ENCODE data around the gene MOCOS. TPM values are rescaled to one million over a fixed set of nuclear protein-coding genes. Genes with fewer than 3 reads are reported as not detected.

Gene MOCOS
- total and polyA plus RNA-seq, 2 of the 8 experiments (the other 6 are each of a cell fraction or from before 2014, with no cell fraction given), result 4.7 to 5.8 TPM

DNA sequence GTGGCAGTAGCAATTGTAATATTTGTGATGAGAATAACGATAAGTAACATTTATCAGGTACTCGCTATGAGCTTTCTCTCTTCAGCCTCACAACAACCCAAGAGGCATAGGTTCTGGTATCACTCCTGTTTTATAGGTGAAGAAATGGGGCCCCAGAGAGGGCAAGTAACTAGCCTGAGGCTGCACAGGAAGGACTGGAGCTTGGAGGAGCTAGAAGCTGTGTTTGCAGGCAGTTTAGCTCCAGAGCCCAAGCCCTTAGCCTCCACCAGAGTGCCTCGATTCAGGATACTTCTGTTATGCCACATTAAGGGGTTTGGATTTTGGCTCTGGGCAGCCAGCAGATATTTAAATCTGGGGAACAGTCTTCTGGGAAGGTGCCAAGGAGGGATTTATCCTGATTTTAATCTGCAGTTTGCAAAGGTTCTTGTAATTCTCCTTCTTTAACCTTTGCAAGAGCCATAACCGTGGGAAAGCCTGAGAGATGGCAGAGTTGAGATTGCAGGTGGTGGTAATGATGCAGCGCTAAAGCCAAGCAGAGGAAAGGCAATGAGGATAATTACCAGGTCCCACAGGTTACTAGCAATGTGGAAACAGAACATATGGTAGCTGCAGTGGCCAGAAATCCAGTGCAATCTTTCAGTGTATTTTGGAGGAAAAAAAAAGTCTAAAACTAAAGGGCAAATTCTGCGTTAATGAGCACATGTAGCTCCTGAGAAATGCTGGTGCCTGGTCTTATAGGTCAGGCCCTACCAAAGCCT, 9.1 kb downstream of the MOCOS start:
- ChIA-PET CTCF (ENCODE audit: partially characterized antibody) (interaction anchor here (0.6 to 3.8 kb wide), 4 partner anchors 75 to 964 kb away, joined by 3 to 30 read pairs (median 4); no protein-coding TSS in a partner anchor), POLR2A (ENCODE audit: partially characterized antibody) (interaction anchor here (1.0 to 6.0 kb wide), 6 partner anchors 9 to 21 kb away, joined by 3 to 56 read pairs (median 3); partner anchors contain the start of gene MOCOS)
- Histone ChIP-seq H3K79me2 (ENCODE audit: control insufficient read depth in 1 of 2, insufficient read depth in 2 of 2, low read length in 2 of 2) (no peaks in the 10 kb centered on the region), H3K4me2 (ENCODE audit: insufficient read depth in 1 of 2, low read depth in 2 of 2, low read length in 2 of 2) (no peak overlapping the region), H2AFZ (ENCODE audit: low read length) (no peak overlapping the region), H3K27me3 (replicated peaks in 1 of 4; ENCODE audit: control insufficient read depth in 3 of 4, extremely low read depth in 1 of 4, insufficient read depth in 3 of 4, low read length in 3 of 4) (no peaks in the 10 kb centered on the region), H3K79me1 (ENCODE audit: low read depth, low read length) (0 out of 2 replicates have a peak, but pooled peaks cover under 1% of the 10 kb centered on the region), H4K91ac (replicated peaks; ENCODE audit: insufficient read length, low read length) (no peak overlapping the region), H2BK12ac (ENCODE audit: low read depth, low read length) (no peak overlapping the region), H3K14ac (ENCODE audit: insufficient read length) (no peak overlapping the region), H3K9me3 (ENCODE audit: insufficient read depth in 2 of 2, low read depth in 1 of 2, low read length in 1 of 2) (no peaks in the 10 kb centered on the region), H2BK15ac (ENCODE audit: low read length) (no peak overlapping the region), H4K5ac (ENCODE audit: insufficient read length, low read depth, low read length) (no peak overlapping the region), H3K36me3 (ENCODE audit: control insufficient read depth in 2 of 4, insufficient read depth in 4 of 4, low read length in 3 of 4) (no peaks in the 10 kb centered on the region), H3K4ac (replicated peaks; ENCODE audit: insufficient read length, low read depth, low read length) (no peak overlapping the region), H2BK20ac (ENCODE audit: low read length) (no peak overlapping the region), H2BK120ac (replicated peaks; ENCODE audit: low read depth, low read length) (no peak overlapping the region), H2BK5ac (ENCODE audit: low read depth, low read length) (no peak overlapping the region), H3K27ac (ENCODE audit: low read depth, low read length) (no peak overlapping the region), H3K23ac (ENCODE audit: insufficient read length) (no peak overlapping the region), H3K23me2 (ENCODE audit: low read depth, low read length) (no peaks in the 10 kb centered on the region), H3K4me3 (ENCODE audit: extremely low read depth in 1 of 4, insufficient read depth in 2 of 4, low read depth in 3 of 4, low read length in 4 of 4) (no peak overlapping the region), H4K8ac (ENCODE audit: extremely low read depth, insufficient read depth, low read length) (no peak overlapping the region), H3K56ac (replicated peaks; ENCODE audit: insufficient read length, low read depth, low read length) (no peak overlapping the region), H3K18ac (ENCODE audit: extremely low read depth, low read length) (no peak overlapping the region), H3K4me1 (replicated peaks in 1 of 4; ENCODE audit: control insufficient read depth in 3 of 4, insufficient read depth in 4 of 4, low read length in 3 of 4) (no peaks in the 10 kb centered on the region), H4K20me1 (replicated peaks in 1 of 2; ENCODE audit: control insufficient read depth in 1 of 2, insufficient read depth in 2 of 2, low read length in 2 of 2) (no peaks in the 10 kb centered on the region), H3K9ac (replicated peaks in 1 of 4; ENCODE audit: extremely low read depth in 1 of 4, low read depth in 3 of 4, low read length in 3 of 4) (no peak overlapping the region), H2AK5ac (ENCODE audit: low read depth, low read length) (no peak overlapping the region)
- no peak for DNase-seq (ENCODE audit: low read depth in 1 of 2, low spot score in 2 of 2)
- TF ChIP-seq NRF1 (IDR thresholded peaks at IDR 0.05; ENCODE audit: low read depth, low read length) (no peak), TAF1 (IDR thresholded peaks at IDR 0.05; ENCODE audit: low read depth, low read length) (no peak), RAD21 (IDR thresholded peaks at IDR 0.05 in 1 of 2, conservative IDR thresholded peaks at IDR 0.05 in 1 of 2; ENCODE audit: low read depth in 2 of 2, low read length in 2 of 2) (no peak)
- TF ChIP-seq, protein P1, sequence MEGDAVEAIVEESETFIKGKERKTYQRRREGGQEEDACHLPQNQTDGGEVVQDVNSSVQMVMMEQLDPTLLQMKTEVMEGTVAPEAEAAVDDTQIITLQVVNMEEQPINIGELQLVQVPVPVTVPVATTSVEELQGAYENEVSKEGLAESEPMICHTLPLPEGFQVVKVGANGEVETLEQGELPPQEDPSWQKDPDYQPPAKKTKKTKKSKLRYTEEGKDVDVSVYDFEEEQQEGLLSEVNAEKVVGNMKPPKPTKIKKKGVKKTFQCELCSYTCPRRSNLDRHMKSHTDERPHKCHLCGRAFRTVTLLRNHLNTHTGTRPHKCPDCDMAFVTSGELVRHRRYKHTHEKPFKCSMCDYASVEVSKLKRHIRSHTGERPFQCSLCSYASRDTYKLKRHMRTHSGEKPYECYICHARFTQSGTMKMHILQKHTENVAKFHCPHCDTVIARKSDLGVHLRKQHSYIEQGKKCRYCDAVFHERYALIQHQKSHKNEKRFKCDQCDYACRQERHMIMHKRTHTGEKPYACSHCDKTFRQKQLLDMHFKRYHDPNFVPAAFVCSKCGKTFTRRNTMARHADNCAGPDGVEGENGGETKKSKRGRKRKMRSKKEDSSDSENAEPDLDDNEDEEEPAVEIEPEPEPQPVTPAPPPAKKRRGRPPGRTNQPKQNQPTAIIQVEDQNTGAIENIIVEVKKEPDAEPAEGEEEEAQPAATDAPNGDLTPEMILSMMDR (IDR thresholded peaks at IDR 0.05; ENCODE audit: control extremely low read depth in 1 of 3, insufficient read depth in 1 of 3, low read depth in 1 of 3, low read length in 3 of 3), result no peak
- 83% methylated on average over 6 of the region's 6 CpGs; no CpG with 5 or more reads in 1 of the 2 experiments for WGBS, 2 experiments (ENCODE audit: extremely low coverage in 1 of 2, insufficient coverage in 1 of 2, insufficient read length in 1 of 2, insufficient replicate concordance in 2 of 2, low coverage in 1 of 2, low lambda C conversion rate in 2 of 2, missing lambda C conversion rate in 1 of 2)
- no peak for FAIRE-seq

All from H1 (cell line).